HepG2 (cell line): ENCODE results near the gene MIF4GD. TPM values are rescaled to one million over a fixed set of nuclear protein-coding genes. Genes with fewer than 3 reads are reported as not detected.

Source experiments
- ARID5B ChIP-seq: IDR thresholded peaks from 2 replicates; pipeline ENCODE4 v1.4.0; 2020; ENCODE audit warnings: mild to moderate bottlenecking, missing genetic modification reagents
- ARNT2 ChIP-seq: sonication (generic); formaldehyde crosslinking; IDR thresholded peaks from 2 replicates; pipeline ENCODE4 v1.8.0; 2022; ENCODE audit warnings: mild to moderate bottlenecking, low read depth, missing genetic modification reagents, moderate library complexity
- ASH2L ChIP-seq: fragments of 300-600, 200-600 bp; sonication (generic); IDR thresholded peaks from 2 replicates; pipeline ENCODE4 v1.7.0; 2017; ENCODE audit warnings: low read depth, mild to moderate bottlenecking, moderate library complexity, mixed read lengths, low read length; ENCODE audit not compliant: insufficient read length
- ATF1 ChIP-seq: IDR thresholded peaks from 2 replicates; pipeline ENCODE4 v1.6.1; 2016; ENCODE audit warnings: mild to moderate bottlenecking, control low read depth
- BRD4 ChIP-seq: sonication (generic); formaldehyde crosslinking; IDR thresholded peaks from 2 replicates; pipeline ENCODE4 v1.4.0; 2020; ENCODE audit warnings: missing genetic modification reagents
- CEBPB ChIP-seq: IDR thresholded peaks from 2 replicates; pipeline ENCODE4 v1.6.1; 2011; ENCODE audit warnings: low read depth, low read length, improper control_type of control experiment, borderline replicate concordance
- GLI4 ChIP-seq: sonication (generic); formaldehyde crosslinking; IDR thresholded peaks from 2 replicates; pipeline ENCODE4 v1.5.1; 2020; ENCODE audit warnings: missing genetic modification reagents, mild to moderate bottlenecking, moderate library complexity, borderline replicate concordance
- HMGA1 ChIP-seq: sonication (generic); formaldehyde crosslinking; conservative IDR thresholded peaks from 2 replicates; pipeline ENCODE4 v1.4.0; 2020; ENCODE audit warnings: missing genetic modification reagents
- HNRNPUL1 ChIP-seq: fragments of 200-400 bp; formaldehyde crosslinking; IDR thresholded peaks from 2 replicates; pipeline ENCODE4 v1.6.1; 2017; ENCODE audit warnings: low read depth, mild to moderate bottlenecking, low read length, moderate library complexity
- MAFK ChIP-seq, 2 experiments: IDR thresholded peaks in 1 of 2; conservative IDR thresholded peaks in 1 of 2; 2 replicates each; pipeline ENCODE4 v1.6.1; 2011; ENCODE audit warnings: improper control_type of control experiment in 2 of 2, low read length in 2 of 2
- NKX3-1 ChIP-seq: sonication (generic); formaldehyde crosslinking; IDR thresholded peaks from 2 replicates; pipeline ENCODE4 v1.5.0; 2020; ENCODE audit warnings: missing genetic modification reagents
- RARA ChIP-seq: IDR thresholded peaks from 2 replicates; pipeline ENCODE4 v1.6.1; 2016; ENCODE audit warnings: missing genetic modification reagents, missing compliant biosample characterization
- RBAK ChIP-seq: sonication (generic); formaldehyde crosslinking; IDR thresholded peaks from 2 replicates; pipeline ENCODE4 v1.5.1; 2020; ENCODE audit warnings: mild to moderate bottlenecking, missing genetic modification reagents
- SIN3B ChIP-seq: fragments of 150-350 bp; IDR thresholded peaks from 2 replicates; pipeline ENCODE4 v1.6.1; 2014; ENCODE audit warnings: low read length
- SMARCE1 ChIP-seq: fragments of 450-650 bp; IDR thresholded peaks from 2 replicates; pipeline ENCODE4 v1.6.1; 2017; ENCODE audit warnings: borderline replicate concordance
- SRSF1 ChIP-seq: fragments of 200-400 bp; formaldehyde crosslinking; optimal IDR thresholded peaks from 2 replicates; pipeline ENCODE3; 2017; ENCODE audit warnings: mild to moderate bottlenecking, low read depth, low read length, moderate library complexity
- STAG1 ChIP-seq: sonication (generic); formaldehyde crosslinking; IDR thresholded peaks from 2 replicates; pipeline ENCODE4 v1.4.0; 2020; ENCODE audit warnings: missing genetic modification reagents
- TSC22D2 ChIP-seq: sonication (generic); formaldehyde crosslinking; IDR thresholded peaks from 2 replicates; pipeline ENCODE4 v1.5.1; 2020; ENCODE audit warnings: missing genetic modification reagents, mild to moderate bottlenecking, borderline replicate concordance
- ZBTB1 ChIP-seq: sonication (generic); formaldehyde crosslinking; IDR thresholded peaks from 2 replicates; pipeline ENCODE4 v1.4.0; 2020; ENCODE audit warnings: missing genetic modification reagents, borderline replicate concordance
- ZNF143 ChIP-seq: sonication (generic); formaldehyde crosslinking; IDR thresholded peaks from 2 replicates; pipeline ENCODE4 v1.4.0; 2020; ENCODE audit warnings: missing genetic modification reagents
- ZNF282 ChIP-seq: fragments of 450-650 bp; IDR thresholded peaks from 2 replicates; pipeline ENCODE4 v1.6.1; 2018; ENCODE audit not compliant: partially characterized antibody
- ZNF710 ChIP-seq: sonication (generic); formaldehyde crosslinking; IDR thresholded peaks from 2 replicates; pipeline ENCODE4 v1.5.0; 2020; ENCODE audit warnings: mild to moderate bottlenecking, missing genetic modification reagents, borderline replicate concordance
- polyA plus RNA-seq, 8 experiments: library from polyadenylated mRNA; depleted of rRNA in 3 of 8; stranded (reverse) in 7 of 8; unstranded in 1 of 8; fragments of >200 nt; fragmentation: Illumina TruSeq in 4 of 8; extraction: Trizol in 4 of 8; gene quantifications; 2 replicates each; pipeline versions ENCODE4 v1.2.1 to v1.2.3, GENCODE V29; 2011 to 2016; ENCODE audit warnings: low read depth in 4 of 8, missing spikeins in 1 of 8, mixed read lengths in 1 of 8; ENCODE audit not compliant: insufficient read depth in 1 of 8
- total RNA-seq, 5 experiments: library from RNA; depleted of rRNA; stranded (reverse); fragments of >200 nt; fragmentation: Illumina TruSeq; extraction: Trizol; gene quantifications; 2 replicates each; pipeline ENCODE4 v1.2.3, GENCODE V29; 2016; ENCODE audit warnings: low read depth in 1 of 5
- TF ChIP-seq, protein P1 (sequence below): sonication (generic); formaldehyde crosslinking; IDR thresholded peaks from 2 replicates; pipeline ENCODE4 v1.5.1; 2020; ENCODE audit warnings: missing genetic modification reagents, mild to moderate bottlenecking, borderline replicate concordance

Gene MIF4GD
- total and polyA plus RNA-seq, 2 of the 13 experiments (the other 11 are each of a cell fraction or from before 2014, with no cell fraction given): 14.0 to 28.0 TPM

DNA sequence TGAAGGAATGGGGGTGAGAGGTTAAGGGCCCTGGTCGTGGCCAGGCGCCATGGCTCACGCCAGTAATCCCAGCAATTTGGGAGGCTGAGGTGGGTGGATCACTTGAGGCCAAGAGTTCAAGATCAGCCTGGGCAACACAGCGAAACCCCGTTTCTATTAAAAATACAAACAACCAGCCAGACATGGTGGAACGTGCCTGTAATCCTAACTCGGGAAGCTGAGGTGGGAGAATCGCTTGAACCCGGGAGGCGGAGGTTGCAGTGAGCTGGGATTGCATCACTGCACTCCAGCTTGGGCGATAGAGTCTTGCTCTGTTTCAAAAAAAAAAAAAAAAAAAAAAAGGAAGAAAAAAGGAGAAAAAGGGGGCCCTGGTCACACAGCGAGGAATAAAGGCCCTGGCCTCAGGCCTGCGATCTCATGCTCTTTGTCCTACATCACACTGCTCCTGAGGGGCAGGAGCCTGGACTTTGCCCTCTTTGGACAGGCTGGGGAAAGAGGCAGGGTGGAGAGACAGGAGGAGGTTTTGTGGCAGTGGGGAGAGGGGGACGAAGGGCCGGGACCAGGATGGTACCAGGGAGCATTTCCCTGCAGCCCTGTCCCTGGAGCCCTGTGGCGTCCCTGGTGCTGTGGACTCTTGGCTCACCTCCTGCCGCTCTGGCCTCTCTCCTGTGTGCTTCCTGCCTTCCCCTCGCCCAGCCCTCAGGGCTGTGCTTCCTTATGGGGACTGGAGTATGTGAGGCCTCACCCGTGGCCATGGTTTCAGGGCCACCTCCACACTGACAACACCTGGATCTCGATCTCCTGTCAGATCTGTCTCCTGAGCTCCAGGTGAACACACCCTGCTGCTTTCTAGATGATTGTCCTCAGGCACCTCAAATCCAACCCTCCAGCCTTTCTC, 38.0 kb upstream of the MIF4GD start (continued):
- TF ChIP-seq ARID5B (peak; percentile 80), ZBTB1 (CRISPR knock-in tag) (no peak), SRSF1 (peak; percentile 70), HNRNPUL1 (no peak), STAG1 (CRISPR knock-in tag) (peak; percentile 32; the same call in 1 of the 2 replicates), ZNF710 (CRISPR knock-in tag) (peak; percentile 63), HMGA1 (CRISPR knock-in tag) (no peak), SIN3B (no peak), ZNF143 (CRISPR knock-in tag) (no peak; the same call in 1 of the 2 replicates), BRD4 (CRISPR knock-in tag) (peak; percentile 88), CEBPB (peak; percentile 27; the same call in 1 of the 2 replicates), RBAK (no peak), MAFK (conservative IDR thresholded peaks at IDR 0.05 in 1 of 2, IDR thresholded peaks at IDR 0.05 in 1 of 2; ENCODE audit: low read length in 2 of 2) (no peak), ATF1 (CRISPR knock-in tag) (no peak), RARA (CRISPR knock-in tag) (peak; percentile 63), ASH2L (peak; percentile 94), NKX3-1 (no peak; the same call in 1 of the 2 replicates), GLI4 (CRISPR knock-in tag) (no peak), SMARCE1 (no peak), ARNT2 (CRISPR knock-in tag) (peak; percentile 84), TSC22D2 (CRISPR knock-in tag) (peak; percentile 61; the same call in 1 of the 2 replicates), ZNF282 (no peak)
- TF ChIP-seq, protein P1, sequence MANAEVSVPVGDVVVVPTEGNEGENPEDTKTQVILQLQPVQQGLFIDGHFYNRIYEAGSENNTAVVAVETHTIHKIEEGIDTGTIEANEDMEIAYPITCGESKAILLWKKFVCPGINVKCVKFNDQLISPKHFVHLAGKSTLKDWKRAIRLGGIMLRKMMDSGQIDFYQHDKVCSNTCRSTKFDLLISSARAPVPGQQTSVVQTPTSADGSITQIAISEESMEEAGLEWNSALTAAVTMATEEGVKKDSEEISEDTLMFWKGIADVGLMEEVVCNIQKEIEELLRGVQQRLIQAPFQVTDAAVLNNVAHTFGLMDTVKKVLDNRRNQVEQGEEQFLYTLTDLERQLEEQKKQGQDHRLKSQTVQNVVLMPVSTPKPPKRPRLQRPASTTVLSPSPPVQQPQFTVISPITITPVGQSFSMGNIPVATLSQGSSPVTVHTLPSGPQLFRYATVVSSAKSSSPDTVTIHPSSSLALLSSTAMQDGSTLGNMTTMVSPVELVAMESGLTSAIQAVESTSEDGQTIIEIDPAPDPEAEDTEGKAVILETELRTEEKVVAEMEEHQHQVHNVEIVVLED: no peak
